ENCODE measurements around the gene MAGEA6. TPM values are rescaled to one million over a fixed set of nuclear protein-coding genes. Genes with fewer than 3 reads are reported as not detected.
A peak's percentile ranks its signal among the peaks of the same experiment; 100 is the strongest.

Gene MAGEA6
- total RNA-seq, 1 donor from 2014 or later = not detected

DNA sequence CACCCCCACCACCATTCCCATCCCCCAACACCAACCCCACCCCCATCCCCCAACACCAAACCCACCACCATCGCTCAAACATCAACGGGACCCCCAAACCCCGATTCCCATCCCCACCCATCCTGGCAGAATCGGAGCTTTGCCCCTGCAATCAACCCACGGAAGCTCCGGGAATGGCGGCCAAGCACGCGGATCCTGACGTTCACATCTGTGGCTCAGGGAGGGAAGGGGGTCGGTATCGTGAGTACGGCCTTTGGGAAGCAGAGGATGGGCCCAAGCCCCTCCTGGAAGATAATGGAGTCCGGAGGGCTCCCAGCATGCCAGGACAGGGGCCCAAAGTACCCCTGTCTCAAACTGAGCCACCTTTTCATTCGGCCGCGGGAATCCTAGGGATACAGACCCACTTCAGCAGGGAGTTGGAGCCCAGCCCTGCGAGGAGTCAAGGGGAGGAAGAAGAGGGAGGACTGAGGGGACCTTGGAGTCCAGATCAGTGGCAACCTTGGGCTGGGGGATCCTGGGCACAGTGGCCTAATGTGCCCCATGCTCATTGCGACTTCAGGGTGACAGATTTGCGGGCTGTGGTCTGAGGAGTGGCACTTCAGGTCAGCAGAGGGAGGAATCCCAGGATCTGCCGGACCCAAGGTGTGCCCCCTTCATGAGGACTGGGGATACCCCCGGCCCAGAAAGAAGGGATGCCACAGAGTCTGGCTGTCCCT lies 35.2 kb downstream of the MAGEA6 start:
- peak; percentile 45 for DNase-seq (ENCODE audit: low spot score)

GRCh38 chrX:152733261-152733975 lies 36.1 kb downstream of the MAGEA6 start, which contains the start of the genes CSAG1 and MAGEA12:
TSS of gene CSAG1 (minus strand) at chrX:152733721. CDS start at chrX:152732460, 1,261 bp downstream.
TSS of gene MAGEA12 (plus strand) at chrX:152733757. CDS start at chrX:152736162, 2,405 bp downstream.
- DNase-seq (ENCODE audit: low spot score) = peak; percentile 68

DNA sequence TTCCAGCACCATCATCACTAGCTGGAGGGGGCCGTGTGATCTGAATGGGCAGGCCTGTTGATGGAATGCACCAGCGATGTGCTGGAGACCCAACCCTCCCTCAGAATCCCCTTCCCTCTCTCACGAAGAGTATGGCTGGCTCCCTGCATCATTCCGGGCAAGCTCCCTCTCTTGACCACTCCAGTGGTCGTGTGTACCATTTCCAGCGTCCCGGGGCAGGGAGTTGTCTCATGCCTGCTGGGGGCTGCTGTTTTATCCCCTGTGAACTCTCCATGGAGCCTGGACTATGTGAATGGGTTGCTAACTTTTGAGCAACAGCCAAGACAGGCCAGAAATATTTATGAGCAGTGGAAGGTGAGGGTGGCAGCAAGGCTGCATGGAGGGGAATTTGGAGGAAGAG lies 44.1 kb downstream of the MAGEA6 start:
- no peak for DNase-seq (ENCODE audit: low spot score)

Other genes with a start within 250 kb of the MAGEA6 start
- not detected for gene GABRQ, start 131.8 kb downstream of the MAGEA6 start, total RNA-seq
- gene MAGEA3, start 70.9 kb downstream of the MAGEA6 start, total RNA-seq = not detected
- not detected for gene CSAG2, start 60.4 kb downstream of the MAGEA6 start, total RNA-seq
- not detected for gene MAGEA2B, start 55.1 kb downstream of the MAGEA6 start, total RNA-seq
- not detected for gene CSAG1, start 36.0 kb downstream of the MAGEA6 start, total RNA-seq
- gene MAGEA12, start 35.9 kb downstream of the MAGEA6 start, total RNA-seq = not detected
- not detected for gene MAGEA2, start 15.8 kb downstream of the MAGEA6 start, total RNA-seq
- not detected for gene CSAG3, start 10.5 kb downstream of the MAGEA6 start, total RNA-seq
- 22.1 TPM for gene CETN2, start 61.1 kb upstream of the MAGEA6 start, total RNA-seq
- gene NSDHL, start 61.4 kb upstream of the MAGEA6 start, total RNA-seq = 35.4 TPM
- 6.3 TPM for gene ZNF185, start 128.4 kb upstream of the MAGEA6 start, total RNA-seq
- gene PNMA5, start 224.4 kb upstream of the MAGEA6 start, total RNA-seq = not detected